CD14-positive monocyte (primary cell): ENCODE data around the gene CORO1C. TPM values are rescaled to one million over a fixed set of nuclear protein-coding genes. Genes with fewer than 3 reads are reported as not detected.

Experiments used
- DNase-seq, 3 donors: peaks; one replicate each; pipeline ENCODE4 v3.0.0-alpha.2; 2011 to 2022
- H2AFZ ChIP-seq: 2 replicates; pipeline ENCODE4 v1.6.0; 2012; ENCODE audit warnings: mild to moderate bottlenecking, low read depth, low read length, inconsistent platforms; ENCODE audit not compliant: insufficient read depth, poor library complexity, severe bottlenecking
- H3K27ac ChIP-seq, 2 donors: 1 replicate in 1 of 2; 2 replicates in 1 of 2; pipeline ENCODE4 v1.5.1; 2012 to 2013; ENCODE audit warnings: low read length in 2 of 2, control low read depth in 1 of 2, inconsistent platforms in 1 of 2, low read depth in 1 of 2, mild to moderate bottlenecking in 1 of 2
- H3K27me3 ChIP-seq, 2 donors: one replicate each; pipeline versions ENCODE4 v1.6.0 to v1.6.1; 2011 to 2013; ENCODE audit warnings: low read length in 2 of 2; ENCODE audit not compliant: control insufficient read depth in 2 of 2, insufficient read depth in 2 of 2
- H3K36me3 ChIP-seq, 2 donors: replicated peaks in 1 of 2; 1 replicate in 1 of 2; 2 replicates in 1 of 2; pipeline versions ENCODE4 v1.5.1 to v1.6.1; 2012 to 2013; ENCODE audit warnings: low read length in 2 of 2, control low read depth in 1 of 2, inconsistent platforms in 1 of 2, mild to moderate bottlenecking in 1 of 2; ENCODE audit not compliant: insufficient read depth in 2 of 2, control insufficient read depth in 1 of 2
- H3K4me1 ChIP-seq, 2 donors: 1 replicate in 1 of 2; 2 replicates in 1 of 2; pipeline versions ENCODE4 v1.5.1 to v1.6.1; 2012 to 2013; ENCODE audit warnings: low read length in 2 of 2, control low read depth in 1 of 2, inconsistent platforms in 1 of 2, mild to moderate bottlenecking in 1 of 2, moderate library complexity in 1 of 2; ENCODE audit not compliant: insufficient read depth in 2 of 2, control insufficient read depth in 1 of 2
- H3K4me2 ChIP-seq: replicated peaks from 2 replicates; pipeline ENCODE3; 2012; ENCODE audit warnings: low read length, moderate library complexity, mild to moderate bottlenecking; ENCODE audit not compliant: poor library complexity, severe bottlenecking; ENCODE audit errors: extremely low read depth
- H3K4me3 ChIP-seq, 3 experiments: fragments of 200-600 bp in 1 of 3; sonication (generic) in 1 of 3; replicated peaks in 1 of 3; 1 replicate in 2 of 3; 2 replicates in 1 of 3; pipeline ENCODE4 v1.5.1; 2011 to 2013; ENCODE audit warnings: low read length in 3 of 3, mild to moderate bottlenecking in 3 of 3, control low read depth in 2 of 3, low read depth in 2 of 3, inconsistent platforms in 1 of 3, moderate library complexity in 1 of 3
- H3K79me2 ChIP-seq: 2 replicates; pipeline ENCODE4 v1.6.0; 2012; ENCODE audit warnings: mild to moderate bottlenecking, control low read depth, inconsistent platforms, low read length, moderate library complexity; ENCODE audit not compliant: insufficient read depth
- H3K9ac ChIP-seq: 2 replicates; pipeline ENCODE4 v1.6.0; 2017; ENCODE audit warnings: low read length, mild to moderate bottlenecking; ENCODE audit not compliant: insufficient read depth, poor library complexity, severe bottlenecking
- H3K9me3 ChIP-seq, 2 donors: replicated peaks in 1 of 2; 1 replicate in 1 of 2; 2 replicates in 1 of 2; pipeline versions ENCODE4 v1.5.1 to v1.6.1; 2012 to 2013; ENCODE audit warnings: low read length in 2 of 2, control low read depth in 1 of 2; ENCODE audit not compliant: control insufficient read depth in 1 of 2, insufficient read depth in 1 of 2
- H4K20me1 ChIP-seq: 2 replicates; pipeline ENCODE4 v1.6.0; 2012; ENCODE audit warnings: mild to moderate bottlenecking, low read length, control low read depth, moderate library complexity; ENCODE audit not compliant: insufficient read depth
- H3K27ac Mint-ChIP-seq, 7 donors: one replicate each; pipeline ENCODE4 v1.8.0; 2020; ENCODE audit warnings: mild to moderate bottlenecking in 7 of 7, mixed read lengths in 7 of 7, moderate library complexity in 6 of 7, inconsistent platforms in 2 of 7
- H3K27me3 Mint-ChIP-seq, 3 donors: one replicate each; pipeline ENCODE4 v1.8.0; 2021 to 2022; ENCODE audit warnings: low read depth in 3 of 3, mild to moderate bottlenecking in 3 of 3, mixed read lengths in 3 of 3, moderate library complexity in 3 of 3, inconsistent platforms in 1 of 3
- H3K36me3 Mint-ChIP-seq, 2 donors: one replicate each; pipeline ENCODE4 v1.8.0; 2020; ENCODE audit warnings: mixed read lengths in 2 of 2, inconsistent platforms in 1 of 2, mild to moderate bottlenecking in 1 of 2
- H3K4me1 Mint-ChIP-seq: one replicate; pipeline ENCODE4 v1.8.0; 2020; ENCODE audit warnings: mild to moderate bottlenecking, mixed read lengths
- H3K4me3 Mint-ChIP-seq, 2 donors: one replicate each; pipeline ENCODE4 v1.8.0; 2020; ENCODE audit warnings: mild to moderate bottlenecking in 2 of 2, mixed read lengths in 2 of 2, moderate library complexity in 1 of 2
- H3K9me3 Mint-ChIP-seq, 7 donors: one replicate each; pipeline ENCODE4 v1.8.0; 2020 to 2022; ENCODE audit warnings: mixed read lengths in 7 of 7, mild to moderate bottlenecking in 6 of 7, moderate library complexity in 6 of 7, inconsistent platforms in 2 of 7
- CTCF ChIP-seq: fragments of 200-600 bp; IDR thresholded peaks from one replicate; pipeline ENCODE4 v1.8.0; 2022; ENCODE audit warnings: antibody characterized with exemption, mild to moderate bottlenecking
- WGBS: methylation state at CpG from one replicate; pipeline ENCODE4 v1.1.5; 2013; ENCODE audit warnings: missing lambda C conversion rate; ENCODE audit not compliant: insufficient coverage; 5-methylcytosine and 5-hydroxymethylcytosine counted together
- intact Hi-C, 2 donors: fragments of 100-400 bp; cut with micrococcal nuclease; formaldehyde crosslinking; loops; one replicate each; pipeline versions ENCODE4 v1.15.0 to v1.15.1; 2023
- polyA plus RNA-seq, 3 donors: library from polyadenylated mRNA; depleted of rRNA in 1 of 3; unstranded in 2 of 3; stranded (reverse) in 1 of 3; fragments of 300-500 nt in 2 of 3; fragments of >200 nt in 1 of 3; fragmentation: Illumina TruSeq in 2 of 3; gene quantifications; 1 replicate in 2 of 3; 2 replicates in 1 of 3; pipeline ENCODE4 v1.2.3, GENCODE V29; 2012 to 2021

Gene CORO1C
- polyA plus RNA-seq, 3 donors: 77.5 to 285 (median 229) TPM

- H3K4me3 ChIP-seq: no peak overlapping the region
- intact Hi-C loops: no loop called here
- no peaks in the 10 kb centered on the region for H4K20me1 ChIP-seq
- DNase-seq: no peak
- H3K4me3 Mint-ChIP-seq: no peak overlapping the region
- H3K4me1 Mint-ChIP-seq: peaks cover 34% of the 10 kb centered on the region
- 97% methylated on average over 4 of the region's 5 CpGs for WGBS
- no peaks in the 10 kb centered on the region for H3K9me3 ChIP-seq
- H3K9ac ChIP-seq: no peak overlapping the region
- peak overlapping the region; percentile 3 to 87 for H3K27ac ChIP-seq
- H3K9me3 Mint-ChIP-seq: peaks cover 0 to 5% (median 2%) of the 10 kb centered on the region in 7 donors
- no peak overlapping the region for H2AFZ ChIP-seq
- no peaks in the 10 kb centered on the region for H3K79me2 ChIP-seq
- no peak for TF ChIP-seq CTCF
- H3K4me2 ChIP-seq: no peak overlapping the region
- H3K27me3 ChIP-seq: no peaks in the 10 kb centered on the region
- peaks cover 0 to 4% of the 10 kb centered on the region in 2 donors for H3K36me3 Mint-ChIP-seq
- peaks cover 35 to 38% of the 10 kb centered on the region in 2 donors for H3K4me1 ChIP-seq
- H3K27me3 Mint-ChIP-seq: peaks cover 0 to 2% (median 0%) of the 10 kb centered on the region in 3 donors
- H3K27ac Mint-ChIP-seq: peak overlapping the region; percentile 33 to 97 (median 94)
- H3K36me3 ChIP-seq: no peaks in the 10 kb centered on the region
Measured at GRCh38 chr12:108745641-108746040, 14.3 kb upstream of the CORO1C start.

GRCh38 chr12:108744021-108744897 lies 12.9 kb upstream of the CORO1C start:
- WGBS: no CpG with 5 or more reads among the region's 5 CpGs

More at GRCh38 chr12:108744021-108744897, 12.9 kb upstream of the CORO1C start:
- Histone ChIP-seq H3K36me3 (no peaks in the 10 kb centered on the region), H3K9me3 (no peaks in the 10 kb centered on the region), H4K20me1 (no peaks in the 10 kb centered on the region), H3K4me3 (peak overlapping the region in 1 of 3 experiments; percentile 41), H3K27me3 (no peaks in the 10 kb centered on the region), H3K27ac (peak overlapping the region; percentile 48 to 87), H3K4me2 (peak overlapping the region; percentile 58), H3K9ac (peak overlapping the region; percentile 29), H3K4me1 (peaks cover 35 to 38% of the 10 kb centered on the region in 2 donors), H3K79me2 (no peaks in the 10 kb centered on the region), H2AFZ (no peak overlapping the region)
- peak overlapping the region; percentile 20 to 59 for H3K4me3 Mint-ChIP-seq
- H3K36me3 Mint-ChIP-seq: peaks cover 0 to 4% of the 10 kb centered on the region in 2 donors
- TF ChIP-seq CTCF: no peak
- peak overlapping the region; percentile 79 to 97 (median 94) for H3K27ac Mint-ChIP-seq
- peaks cover 0 to 5% (median 2%) of the 10 kb centered on the region in 7 donors for H3K9me3 Mint-ChIP-seq
- intact Hi-C loops: no loop called here
- peaks cover 36% of the 10 kb centered on the region for H3K4me1 Mint-ChIP-seq
- peak; percentile 49 to 80 (median 72) for DNase-seq
- no peaks in the 10 kb centered on the region for H3K27me3 Mint-ChIP-seq
